ENCODE results near the gene ATP7A.
A peak's percentile ranks its signal among the peaks of the same experiment; 100 is the strongest.
"Not testable (repeated sequence)": the region's sequence is repeated elsewhere in the genome, so short reads cannot be mapped to it uniquely, and the experiment has no call there.

ATP7A gene

GRCh38 chrX:77910108-77910840 lies at the start of gene ATP7A:
TSS of gene ATP7A (plus strand) at chrX:77910693. CDS start at chrX:77971642, 60,949 bp downstream.
- peak; percentile 71 for DNase-seq

- DNase-seq = no peak
Measured at GRCh38 chrX:77875372-77875771, 35.1 kb upstream of the ATP7A start.

GRCh38 chrX:77881418-77881817 lies 29.1 kb upstream of the ATP7A start:
- DNase-seq = not testable (repeated sequence)

- DNase-seq = no peak
Measured at GRCh38 chrX:77892887-77893286, 17.6 kb upstream of the ATP7A start.

- no peak for DNase-seq
Measured at GRCh38 chrX:77893713-77894112, 16.8 kb upstream of the ATP7A start.

GRCh38 chrX:77894921-77895886 lies 15.3 kb upstream of the ATP7A start, which contains the start of gene MAGT1:
TSS of gene MAGT1 (minus strand) at chrX:77895435. CDS start at chrX:77895410, 25 bp downstream.
- peak; percentile 86 for DNase-seq

- DNase-seq = peak; percentile 90
Measured at GRCh38 chrX:77899081-77899828, 11.2 kb upstream of the ATP7A start, which contains the start of gene COX7B. TSS of gene COX7B (plus strand) at chrX:77899468. CDS start at chrX:77899554, 86 bp downstream.

GRCh38 chrX:77900688-77901087 lies 9.8 kb upstream of the ATP7A start:
- DNase-seq = no peak

- no peak for DNase-seq
Measured at GRCh38 chrX:77901506-77901905, 9.0 kb upstream of the ATP7A start.

GRCh38 chrX:77917294-77917933 lies 6.9 kb downstream of the ATP7A start:
- DNase-seq = no peak

- DNase-seq = no peak
Measured at GRCh38 chrX:77918568-77918967, 8.1 kb downstream of the ATP7A start.

- not testable (repeated sequence) for DNase-seq
Measured at GRCh38 chrX:77919370-77919769, 8.9 kb downstream of the ATP7A start.

GRCh38 chrX:77922787-77923186 lies 12.3 kb downstream of the ATP7A start:
- no peak for DNase-seq

- DNase-seq = no peak
Measured at GRCh38 chrX:77924320-77924859, 13.9 kb downstream of the ATP7A start.

GRCh38 chrX:77925764-77926163 lies 15.3 kb downstream of the ATP7A start:
- DNase-seq = no peak

- no peak for DNase-seq
Measured at GRCh38 chrX:77930581-77930980, 20.1 kb downstream of the ATP7A start.

- no peak for DNase-seq
Measured at GRCh38 chrX:77935886-77936285, 25.4 kb downstream of the ATP7A start.

GRCh38 chrX:77936299-77936698 lies 25.8 kb downstream of the ATP7A start:
- DNase-seq = no peak

GRCh38 chrX:77937291-77937690 lies 26.8 kb downstream of the ATP7A start:
- DNase-seq = peak; percentile 4

- DNase-seq = no peak
Measured at GRCh38 chrX:77938083-77938680, 27.7 kb downstream of the ATP7A start.

GRCh38 chrX:77945031-77945430 lies 34.5 kb downstream of the ATP7A start:
- DNase-seq = not testable (repeated sequence)

Data from kidney glomerular epithelial cell (primary cell).